ENCODE measurements around the gene HOMER2.
"Not testable (repeated sequence)": the region's sequence is repeated elsewhere in the genome, so short reads cannot be mapped to it uniquely, and the experiment has no call there.

Gene HOMER2

DNA sequence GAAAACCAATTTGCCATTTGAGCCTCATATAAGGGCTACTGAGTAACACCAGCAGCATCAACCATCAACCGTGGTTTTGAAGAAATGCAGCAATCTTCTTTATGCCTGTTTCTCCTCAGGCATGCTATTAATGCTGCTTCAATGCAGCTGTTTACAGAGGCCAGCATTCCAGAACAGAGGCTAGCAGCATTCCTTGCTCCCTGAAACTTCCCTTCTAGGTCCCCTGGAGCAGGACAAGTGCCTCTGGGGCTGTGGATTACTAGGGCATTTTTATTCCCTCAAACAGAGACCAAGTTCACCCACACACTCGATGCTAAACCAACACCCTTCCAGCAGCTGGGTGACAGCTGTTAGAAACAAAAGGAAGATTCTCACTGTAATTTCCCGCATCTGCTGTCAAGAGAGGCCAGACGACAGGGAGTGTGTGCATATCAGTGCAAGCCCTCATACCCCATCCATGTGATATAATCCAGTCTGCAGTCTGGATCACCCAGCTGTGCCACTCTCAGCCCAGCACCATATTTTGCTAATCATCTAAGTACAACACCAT is 57.5 kb downstream of the HOMER2 start:
- no peak for DNase-seq (ENCODE audit: low spot score)

GRCh38 chr15:82893473-82893872 is 59.0 kb downstream of the HOMER2 start:
- DNase-seq (ENCODE audit: low spot score), result not testable (repeated sequence)

- no peak for DNase-seq (ENCODE audit: low spot score)
Measured at GRCh38 chr15:82892573-82892972, 59.9 kb downstream of the HOMER2 start.

GRCh38 chr15:82890995-82891390 is 61.5 kb downstream of the HOMER2 start:
- no peak for DNase-seq (ENCODE audit: low spot score)

DNA sequence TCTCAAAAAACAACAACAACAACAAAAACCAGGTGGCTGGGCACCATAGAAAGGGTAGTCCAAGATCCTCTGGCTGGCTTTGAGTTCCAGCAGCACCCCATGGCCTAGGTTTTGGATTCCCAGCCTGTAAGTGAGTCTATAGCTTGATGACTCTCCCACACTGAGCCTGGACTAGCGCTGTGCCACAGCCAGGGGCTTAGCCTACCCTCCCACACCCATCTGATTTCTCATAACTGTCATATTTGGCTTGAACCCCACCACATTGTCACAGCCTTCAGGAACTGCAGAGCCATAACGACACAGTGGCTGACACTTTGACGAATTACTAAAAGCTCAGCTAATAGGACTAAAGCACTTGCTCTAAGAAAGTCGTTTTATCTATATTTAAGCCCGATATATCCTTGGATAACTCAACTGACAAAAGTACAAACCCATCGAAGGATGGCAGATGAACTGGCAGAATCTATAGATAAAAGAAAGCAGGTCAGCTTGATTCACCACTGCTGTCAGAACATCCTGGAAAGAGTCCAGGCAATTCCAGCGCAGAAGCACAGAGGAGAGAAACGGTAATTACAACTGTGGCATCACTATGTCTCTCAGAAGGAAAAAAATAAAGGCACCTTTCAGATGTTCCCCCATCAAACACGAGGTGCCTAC is 62.1 kb downstream of the HOMER2 start:
- DNase-seq (ENCODE audit: low spot score), result no peak

DNA sequence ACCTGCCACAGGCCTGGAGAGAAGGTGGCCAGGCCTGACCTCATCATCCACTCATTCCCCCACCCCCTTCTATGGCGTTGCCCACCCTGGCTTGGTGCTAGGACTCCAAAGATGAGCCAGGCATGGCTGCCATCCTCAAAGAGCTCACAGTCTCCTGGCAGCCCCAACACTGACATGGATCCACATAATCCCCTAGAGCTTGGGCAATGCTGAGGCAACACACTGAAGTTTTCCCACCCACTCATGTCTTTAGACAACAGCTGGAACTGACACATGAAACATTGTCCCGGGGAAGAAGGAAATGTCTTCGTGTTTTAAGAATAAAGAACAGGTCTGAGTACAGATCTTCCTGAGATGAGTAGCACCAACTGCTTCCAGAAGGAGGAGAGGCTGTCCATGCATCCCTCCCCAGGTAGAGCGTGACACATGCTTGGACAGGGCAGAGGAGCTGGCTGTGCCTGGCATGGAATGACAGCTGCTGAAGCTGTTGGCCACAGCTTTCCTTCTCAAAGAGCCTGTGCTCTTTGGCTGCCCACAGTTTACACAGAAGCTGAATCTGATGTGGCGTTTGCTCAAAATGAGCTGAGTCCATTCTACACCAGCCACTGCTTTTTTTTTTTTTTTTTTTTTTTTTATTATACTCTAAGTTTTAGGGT is 70.1 kb downstream of the HOMER2 start:
- no peak for DNase-seq (ENCODE audit: low spot score)

DNA sequence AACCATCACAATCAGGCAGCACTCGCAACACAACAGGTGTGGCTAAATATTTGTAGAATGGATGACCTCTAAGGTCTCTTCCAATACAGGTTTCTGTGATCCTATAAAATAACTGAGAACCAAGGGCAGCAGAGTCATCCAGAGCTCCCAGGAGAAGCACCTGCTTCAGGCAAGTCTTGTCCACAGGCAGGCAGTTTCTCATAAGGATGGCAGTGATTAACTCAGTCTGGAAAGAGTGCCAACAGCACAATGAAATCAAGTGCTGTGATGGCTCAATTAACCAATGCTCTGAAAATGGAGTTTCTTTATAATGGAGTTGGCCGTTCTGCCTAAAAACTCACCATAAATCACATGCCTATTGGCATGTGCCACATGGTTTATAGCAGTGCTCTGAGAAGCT is 70.8 kb downstream of the HOMER2 start:
- no peak for DNase-seq (ENCODE audit: low spot score)

DNA sequence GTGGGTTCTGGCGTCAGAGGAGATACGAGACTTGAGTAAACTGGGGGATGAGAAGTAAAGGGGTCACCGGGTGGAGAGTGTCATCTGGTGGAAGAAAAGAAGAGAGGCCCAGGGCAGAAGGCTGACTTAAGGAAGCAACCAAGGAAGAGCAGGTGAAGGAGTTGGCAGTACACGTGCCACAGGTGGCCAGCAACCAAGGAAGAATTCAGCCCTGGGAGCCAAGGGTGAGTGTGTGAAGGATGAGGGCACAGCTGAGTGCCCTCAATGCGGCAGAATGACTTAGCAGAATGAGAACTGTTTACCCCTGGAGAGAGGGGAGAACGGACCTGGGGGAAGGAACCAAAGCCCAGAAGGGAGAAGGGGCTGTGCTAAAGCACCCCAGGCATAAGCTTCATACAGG is 71.8 kb downstream of the HOMER2 start:
- no peak for DNase-seq (ENCODE audit: low spot score)

DNA sequence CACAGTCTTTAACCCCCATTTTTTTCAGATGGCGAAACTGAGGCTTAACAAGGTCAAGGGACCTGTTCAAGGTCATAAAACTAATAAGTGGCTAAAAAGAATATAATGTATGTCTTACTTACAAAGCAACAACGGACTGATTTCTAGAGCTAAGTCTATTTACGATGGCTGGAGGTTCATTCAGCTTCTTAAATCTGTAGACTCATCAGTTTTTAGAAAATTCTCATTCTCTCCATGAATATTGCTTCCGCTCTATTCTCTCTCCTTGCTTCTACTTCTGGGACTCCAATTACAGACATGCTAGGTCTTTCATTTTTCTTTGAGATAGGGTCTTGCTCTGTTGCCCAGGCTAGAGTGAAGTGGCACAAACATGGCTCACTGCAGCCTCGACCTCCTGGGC is 74.2 kb downstream of the HOMER2 start:
- DNase-seq (ENCODE audit: low spot score), result no peak

- DNase-seq (ENCODE audit: low spot score), result no peak
Measured at GRCh38 chr15:82877825-82878224, 74.7 kb downstream of the HOMER2 start.

DNA sequence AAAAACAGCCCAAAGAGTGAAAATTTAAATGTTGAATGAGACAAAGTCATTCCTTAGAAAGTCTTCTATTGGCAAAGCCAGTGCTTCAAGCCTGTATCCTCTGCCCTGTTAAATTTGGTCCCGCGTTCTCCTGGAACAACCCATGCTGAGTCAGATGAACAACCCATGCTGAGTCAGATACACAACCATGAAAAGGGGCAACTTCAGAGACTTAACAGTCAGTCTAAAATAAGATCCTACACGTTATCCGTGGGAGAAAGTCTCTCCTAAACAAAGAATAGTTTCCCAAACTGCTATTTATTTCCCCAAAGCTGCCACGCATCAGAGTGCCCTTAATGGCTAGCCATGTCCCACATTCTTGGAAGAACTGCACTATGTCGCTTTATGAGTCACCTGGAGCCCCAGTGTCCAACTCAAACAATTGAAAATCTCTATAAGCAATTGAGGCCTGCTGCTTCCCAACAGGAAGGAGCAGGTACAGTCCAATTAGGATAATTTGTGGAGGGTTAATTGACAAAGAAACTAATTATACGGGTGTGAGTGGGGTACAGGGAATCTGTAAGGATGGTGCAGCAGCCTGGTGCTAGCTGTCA is 77.0 kb downstream of the HOMER2 start:
- no peak for DNase-seq (ENCODE audit: low spot score)

DNA sequence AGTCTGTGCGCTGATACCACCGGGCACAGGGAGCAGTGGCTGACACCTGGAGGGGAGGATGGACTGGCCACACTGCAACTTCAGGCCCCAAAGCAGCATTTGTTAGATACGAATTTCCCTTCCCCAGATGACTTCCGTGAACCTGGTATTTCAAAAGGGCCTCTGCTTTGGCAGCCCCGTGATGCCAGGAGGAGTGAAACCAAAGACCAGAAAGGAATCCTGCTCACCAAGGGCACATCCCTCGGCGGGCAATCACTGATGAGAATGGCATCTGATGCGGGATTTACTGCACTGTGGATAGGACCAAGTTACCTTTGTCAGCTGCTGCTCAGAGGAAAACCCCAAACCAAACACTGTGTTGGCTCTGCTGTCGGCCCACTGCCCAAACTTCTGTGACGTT is 77.6 kb downstream of the HOMER2 start:
- no peak for DNase-seq (ENCODE audit: low spot score)

DNA sequence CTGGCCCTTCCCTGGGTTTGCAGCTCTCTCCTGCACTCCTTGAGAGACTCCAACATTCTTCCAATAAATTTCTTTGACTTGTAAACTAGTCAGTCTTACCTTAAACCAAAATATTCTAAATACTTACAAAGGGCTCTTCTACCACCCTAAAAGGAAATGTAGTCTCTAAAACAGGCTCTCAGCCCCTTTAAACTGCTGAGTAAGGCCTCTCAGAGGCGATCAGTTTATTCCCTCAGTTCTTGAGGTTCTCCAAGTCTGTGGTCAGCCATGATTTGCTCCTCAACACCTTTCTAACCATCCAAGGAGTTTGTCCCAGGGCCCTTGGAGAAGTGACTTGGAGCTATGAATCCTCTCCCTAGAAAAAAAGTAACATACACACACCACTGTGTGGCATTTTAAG is 78.3 kb downstream of the HOMER2 start:
- DNase-seq (ENCODE audit: low spot score), result no peak

DNA sequence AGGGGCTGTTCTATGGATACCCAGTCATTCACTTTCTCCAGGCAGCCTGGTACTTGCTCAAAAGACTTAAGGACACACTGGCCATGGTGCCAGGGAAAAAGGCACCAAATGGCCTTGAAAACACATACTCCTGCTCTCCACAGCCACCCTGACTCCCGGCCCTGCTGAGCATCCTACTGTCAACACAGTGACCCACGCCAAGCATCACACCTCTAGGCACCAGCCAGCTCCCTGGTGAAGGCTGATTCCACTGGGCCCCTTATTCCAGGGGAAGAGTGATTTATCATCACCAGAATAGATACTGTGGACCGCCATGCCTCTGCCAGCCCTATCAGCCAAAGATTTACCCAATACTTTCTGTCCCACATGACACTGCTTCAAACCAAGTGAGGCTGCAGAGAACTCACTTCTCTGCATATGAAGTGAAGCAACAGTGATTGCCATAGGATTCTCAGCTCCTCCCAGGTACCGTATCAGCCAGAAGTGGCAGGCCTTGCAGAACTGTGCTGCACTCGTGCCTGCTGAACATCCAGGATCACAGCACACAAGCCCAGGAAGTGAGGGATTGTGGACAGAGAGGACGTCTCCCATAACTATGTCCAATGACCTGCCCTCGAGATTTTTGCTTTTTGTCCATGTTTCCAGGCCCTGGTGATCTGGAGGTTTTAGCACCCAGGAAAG is 79.4 kb downstream of the HOMER2 start:
- no peak for DNase-seq (ENCODE audit: low spot score)

DNA sequence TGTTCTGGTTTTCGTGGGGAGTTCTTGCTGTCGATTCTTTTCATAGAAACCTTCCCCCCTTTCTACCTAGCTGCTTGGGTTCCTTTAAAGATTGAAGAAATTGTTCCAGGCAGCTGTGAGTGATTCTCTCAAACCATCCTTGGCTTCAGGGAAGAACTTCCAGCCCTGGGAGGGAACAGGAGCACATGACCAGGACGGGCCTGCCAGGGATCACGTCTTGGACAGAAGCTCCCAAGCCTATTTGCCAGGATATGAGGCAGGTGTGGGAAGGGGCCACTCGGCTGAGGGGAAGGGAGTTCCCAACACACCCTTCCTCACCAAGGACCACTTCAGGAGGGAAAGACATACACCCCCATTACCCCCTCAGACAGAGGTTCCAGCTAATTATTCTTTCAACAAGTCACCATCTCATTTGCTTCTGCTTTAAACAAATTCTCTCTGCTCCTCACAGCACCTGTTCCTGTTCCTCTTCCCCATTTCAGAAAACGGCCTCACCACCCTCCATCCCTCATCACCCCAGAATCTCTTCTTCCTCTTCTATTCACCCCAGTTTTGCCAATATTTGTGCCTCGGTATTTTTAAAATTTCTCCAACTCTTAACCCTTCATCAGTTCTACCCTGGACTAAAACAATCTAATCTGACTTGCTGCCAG is 80.6 kb downstream of the HOMER2 start:
- DNase-seq (ENCODE audit: low spot score), result no peak

GRCh38 chr15:82871358-82871757 is 81.2 kb downstream of the HOMER2 start:
- no peak for DNase-seq (ENCODE audit: low spot score)

- DNase-seq (ENCODE audit: low spot score), result no peak
Measured at GRCh38 chr15:82870727-82871320, 81.7 kb downstream of the HOMER2 start.

GRCh38 chr15:82865981-82866380 is 86.5 kb downstream of the HOMER2 start:
- not testable (repeated sequence) for DNase-seq (ENCODE audit: low spot score)

DNA sequence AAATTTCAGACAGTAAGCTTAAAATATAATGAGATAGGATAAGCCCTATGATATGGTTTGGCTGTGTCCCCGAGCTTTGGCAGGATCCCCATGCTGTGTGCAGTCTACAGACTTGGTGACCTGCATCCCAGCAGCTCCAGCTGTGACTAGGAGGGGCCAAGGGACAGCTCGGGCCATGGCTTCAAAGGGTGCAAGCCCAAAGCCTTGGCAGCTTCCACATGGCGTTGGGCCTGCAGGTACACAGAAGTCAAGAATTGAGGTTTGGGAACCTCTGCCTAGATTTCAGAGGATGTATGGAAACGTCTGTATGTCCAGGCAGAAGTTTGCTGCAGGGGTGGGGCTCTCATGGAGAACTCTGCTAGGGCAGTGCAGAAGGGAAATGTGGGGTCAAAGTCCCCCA is 86.9 kb downstream of the HOMER2 start:
- not testable (repeated sequence) for DNase-seq (ENCODE audit: low spot score)

DNA sequence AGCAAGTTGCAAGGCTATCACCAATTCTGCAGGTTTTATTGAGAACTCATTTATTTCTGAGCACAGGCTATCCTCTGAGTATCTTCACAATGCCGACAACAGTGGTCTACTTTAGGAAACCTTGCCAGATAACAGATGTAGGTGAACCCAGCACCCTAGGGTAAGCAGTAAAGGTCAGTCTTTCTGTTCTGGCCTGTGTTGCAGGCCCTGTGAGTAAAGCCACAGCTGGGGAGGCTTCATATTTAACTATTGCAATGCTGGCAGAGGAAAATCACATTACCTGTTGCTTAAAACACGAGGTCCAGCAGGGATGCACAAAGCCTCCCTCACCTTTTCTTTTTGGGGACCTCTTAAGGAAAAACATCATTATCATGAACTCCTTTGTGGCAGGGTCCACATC is 87.6 kb downstream of the HOMER2 start:
- DNase-seq (ENCODE audit: low spot score), result no peak

GRCh38 chr15:82862886-82863285 is 89.6 kb downstream of the HOMER2 start:
- no peak for DNase-seq (ENCODE audit: low spot score)

DNA sequence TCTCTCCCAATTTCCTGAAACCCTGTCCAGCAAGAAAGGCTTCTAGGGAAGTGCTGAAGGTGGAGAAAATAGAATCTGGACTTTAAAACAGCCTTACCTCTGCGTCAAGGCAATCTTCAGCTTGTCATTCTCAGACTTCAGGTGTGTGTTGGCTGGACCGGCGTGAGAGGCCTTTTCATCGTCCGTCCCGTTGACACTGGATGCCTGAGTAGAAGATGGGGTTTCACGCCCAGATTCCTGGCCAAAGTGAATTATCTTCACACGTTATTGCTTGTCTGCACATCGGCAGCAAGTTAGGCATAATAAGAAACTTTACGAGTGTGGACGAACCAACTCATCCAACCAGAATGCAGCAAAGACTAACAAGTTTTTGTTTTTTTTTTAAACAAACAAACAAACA is 93.6 kb downstream of the HOMER2 start:
- DNase-seq (ENCODE audit: low spot score), result no peak
